A549 (cell line): ENCODE data around the gene GSTK1. TPM values are rescaled to one million over a fixed set of nuclear protein-coding genes. Genes with fewer than 3 reads are reported as not detected.

Experiments
- ATAC-seq, 2 experiments: fragments of 200-7000 bp in 1 of 2; fragments of >200 bp in 1 of 2; cut with Nextera tagmentation in 1 of 2; cut with Tn5 transposase in 1 of 2; 3 replicates each; pipeline versions ENCODE4 v1.8.0 to v1.9.1; 2018 to 2020; ENCODE audit warnings: mild to moderate bottlenecking in 1 of 2, moderate library complexity in 1 of 2
- CTCF ChIA-PET: fragments of 300-600 bp; sonication (Branson Sonifier 250); formaldehyde crosslinking; extraction: SDS; loops from one replicate; lab custom pipeline; 2021; ENCODE audit warnings: antibody characterized with exemption, inconsistent platforms; lab: Yijun Ruan, JAX
- POLR2A ChIA-PET: fragments of 350-600 bp; formaldehyde crosslinking; extraction: SDS; loops from one replicate; lab custom pipeline; 2021; ENCODE audit warnings: antibody characterized with exemption, inconsistent platforms; lab: Yijun Ruan, JAX
- DNase-seq, 2 experiments: peaks; one replicate each; pipeline versions ENCODE4 v3.0.0 to v3.0.0-alpha.2; 2011 to 2016; ENCODE audit warnings: low read depth in 1 of 2, low spot score in 1 of 2
- FAIRE-seq: peaks from 2 replicates; lab custom pipeline; 2011; peaks lifted over from hg19 to GRCh38; lab: Jason Lieb, UNC
- H3K27ac ChIP-seq, 2 experiments: fragments of >200 bp; sonication (Bioruptor Twin); formaldehyde crosslinking; 3 replicates each; pipeline ENCODE4 v1.5.1; 2016 to 2017
- H3K4me1 ChIP-seq: fragments of >200 bp; sonication (Bioruptor Twin); formaldehyde crosslinking; 3 replicates; pipeline ENCODE4 v1.6.1; 2016
- H3K4me2 ChIP-seq: fragments of >200 bp; sonication (Bioruptor Twin); formaldehyde crosslinking; 3 replicates; pipeline ENCODE4 v1.6.1; 2016
- H3K4me3 ChIP-seq: fragments of >200 bp; sonication (Bioruptor Twin); formaldehyde crosslinking; 3 replicates; pipeline ENCODE4 v1.5.1; 2016
- H3K9me3 ChIP-seq: fragments of >200 bp; sonication (Bioruptor Twin); formaldehyde crosslinking; 3 replicates; pipeline ENCODE4 v1.6.1; 2016
- ATOH8 ChIP-seq: fragments of 250-450 bp; sonication (Bioruptor Pico); IDR thresholded peaks from 2 replicates; pipeline ENCODE4 v1.5.0; 2020; ENCODE audit warnings: low read depth, mild to moderate bottlenecking, moderate library complexity
- BCL3 ChIP-seq: fragments of >200 bp; sonication (Bioruptor Twin); formaldehyde crosslinking; IDR thresholded peaks from 3 replicates; pipeline ENCODE4 v1.6.1; 2016
- CBX8 ChIP-seq: fragments of 200-600 bp; sonication (generic); IDR thresholded peaks from 2 replicates; pipeline ENCODE4 v1.6.1; 2016
- CHD4 ChIP-seq: fragments of 200-600 bp; sonication (generic); IDR thresholded peaks from 2 replicates; pipeline ENCODE4 v1.6.1; 2016; ENCODE audit warnings: antibody characterized with exemption, mild to moderate bottlenecking, borderline replicate concordance
- FOSB ChIP-seq: fragments of 250-450 bp; sonication (Bioruptor Pico); IDR thresholded peaks from 2 replicates; pipeline ENCODE4 v1.5.0; 2020; ENCODE audit warnings: mild to moderate bottlenecking, moderate library complexity
- GATA3 ChIP-seq: IDR thresholded peaks from 2 replicates; pipeline ENCODE4 v1.6.1; 2012; ENCODE audit warnings: borderline replicate concordance
- HDAC2 ChIP-seq: fragments of 200-600 bp; sonication (generic); IDR thresholded peaks from 2 replicates; pipeline ENCODE4 v1.6.1; 2016
- HOXA7 ChIP-seq: fragments of 250-450 bp; sonication (Bioruptor Pico); IDR thresholded peaks from 2 replicates; pipeline ENCODE4 v1.5.0; 2020; ENCODE audit warnings: mild to moderate bottlenecking, moderate library complexity
- JUN ChIP-seq, 2 experiments: fragments of >200 bp; sonication (Bioruptor Twin); formaldehyde crosslinking; IDR thresholded peaks; 2 replicates in 1 of 2; 3 replicates in 1 of 2; pipeline ENCODE4 v1.6.1; 2016 to 2017
- JUNB ChIP-seq: fragments of >200 bp; sonication (Bioruptor Twin); formaldehyde crosslinking; IDR thresholded peaks from 2 replicates; pipeline ENCODE4 v1.6.1; 2016
- MAFK ChIP-seq: fragments of 450-650 bp; IDR thresholded peaks from 2 replicates; pipeline ENCODE4 v1.6.1; 2014; ENCODE audit not compliant: partially characterized antibody
- NFE2L2 ChIP-seq: fragments of 150-350 bp; conservative IDR thresholded peaks from 2 replicates; pipeline ENCODE4 v1.6.1; 2014; ENCODE audit warnings: low read length
- PBX3 ChIP-seq: IDR thresholded peaks from 2 replicates; pipeline ENCODE4 v1.6.1; 2012
- POLR2A ChIP-seq: IDR thresholded peaks from 2 replicates; pipeline ENCODE4 v1.6.1; 2012; ENCODE audit warnings: mild to moderate bottlenecking, low read length
- RARB ChIP-seq: fragments of 250-450 bp; sonication (Bioruptor Pico); IDR thresholded peaks from 2 replicates; pipeline ENCODE4 v1.8.0; 2021; ENCODE audit warnings: mild to moderate bottlenecking, moderate library complexity
- REST ChIP-seq: fragments of 200-600 bp; sonication (generic); IDR thresholded peaks from 2 replicates; pipeline ENCODE4 v1.6.1; 2016; ENCODE audit warnings: antibody characterized with exemption, mild to moderate bottlenecking, moderate library complexity
- RNF2 ChIP-seq: fragments of 200-600 bp; sonication (generic); IDR thresholded peaks from 2 replicates; pipeline ENCODE4 v1.6.1; 2016; ENCODE audit warnings: low read depth, mild to moderate bottlenecking, antibody characterized with exemption, moderate library complexity, borderline replicate concordance
- USF2 ChIP-seq: fragments of 450-650 bp; IDR thresholded peaks from 2 replicates; pipeline ENCODE4 v1.6.1; 2014; ENCODE audit warnings: antibody characterized with exemption
- ZC3H11A ChIP-seq: fragments of 450-650 bp; IDR thresholded peaks from 2 replicates; pipeline ENCODE4 v1.6.1; 2014; ENCODE audit warnings: antibody characterized with exemption, mild to moderate bottlenecking
- WGBS: methylation state at CpG from one replicate; pipeline ENCODE4 v1.1.6; 2017; ENCODE audit errors: missing lambda C conversion rate; 5-methylcytosine and 5-hydroxymethylcytosine counted together
- polyA plus RNA-seq, 4 experiments: library from polyadenylated mRNA; depleted of rRNA in 3 of 4; stranded (reverse); fragments of >200 nt; fragmentation: RNase III in 1 of 4; extraction: RNeasy Plus Mini Kit Qiagen cat#74134 plus additional on column Dnase treatment in 1 of 4; gene quantifications; 2 replicates in 3 of 4; 3 replicates in 1 of 4; pipeline ENCODE4 v1.2.3, GENCODE V29; 2011 to 2017

GSTK1 gene
- polyA plus RNA-seq, 2 of the 4 experiments (the other 2 are of a cell fraction) = 76.6 to 91.5 TPM

GRCh38 chr7:143285470-143285778, 22.2 kb downstream of the GSTK1 start:
- ChIA-PET CTCF (interaction anchor here (1.5 kb wide), 2 partner anchors 45 to 94 kb away, joined by 5 to 8 read pairs; no protein-coding TSS in a partner anchor), POLR2A (no interaction called here)
- 17% methylated on average over 3 of the region's 3 CpGs for WGBS
- Histone ChIP-seq H3K4me2 (peak overlapping the region; percentile 35), H3K27ac (peak overlapping the region; percentile 45 to 73; a peak in 5 of 6 replicates), H3K4me1 (peaks cover 29% of the 10 kb centered on the region)
- DNase-seq (peak; percentile 62 to 66), ATAC-seq (peak; percentile 8 to 58; a peak in 4 of 6 replicates)
- no peak for TF ChIP-seq BCL3
- TF ChIP-seq RARB = no peak
- TF ChIP-seq NFE2L2 = no peak
- TF ChIP-seq CHD4 = no peak
- TF ChIP-seq REST = no peak
- TF ChIP-seq, all 56 proteins: peak for 0
- Histone ChIP-seq H3K4me3 (no peak overlapping the region), H3K9me3 (no peaks in the 10 kb centered on the region)
- no peak for FAIRE-seq

- DNase-seq (no peak), ATAC-seq (no peak), FAIRE-seq (no peak)
- TF ChIP-seq ZC3H11A (no peak), REST (no peak), CBX8 (no peak)
- peak overlapping the region in 1 of 2 experiments; percentile 73; a peak in 3 of 6 replicates for H3K27ac ChIP-seq
- peak overlapping the region; percentile 35; the same call in 2 of the 3 replicates for H3K4me2 ChIP-seq
- CTCF ChIA-PET = interaction anchor here (0.8 to 2.2 kb wide), 6 partner anchors 16 to 93 kb away, joined by 3 to 8 read pairs (median 4); no protein-coding TSS in a partner anchor
- no peaks in the 10 kb centered on the region for H3K9me3 ChIP-seq
- H3K4me1 ChIP-seq = peaks cover 34% of the 10 kb centered on the region
- POLR2A ChIA-PET = no interaction called here
- 94% methylated on average over 11 of the region's 11 CpGs for WGBS
- no peak overlapping the region for H3K4me3 ChIP-seq
Measured at GRCh38 chr7:143285806-143286521, 22.7 kb downstream of the GSTK1 start.

- H3K4me3 ChIP-seq = no peak overlapping the region
- H3K4me2 ChIP-seq = no peak overlapping the region
- FAIRE-seq (no peak), ATAC-seq (no peak), DNase-seq (no peak)
- peaks cover 34% of the 10 kb centered on the region for H3K4me1 ChIP-seq
- POLR2A ChIA-PET = interaction anchor here (1.4 kb wide), 1 partner anchor 94 kb away, joined by 5 read pairs; no protein-coding TSS in a partner anchor
- CTCF ChIA-PET = interaction anchor here (0.7 to 2.3 kb wide), 8 partner anchors 12 to 93 kb away, joined by 3 to 8 read pairs (median 4); no protein-coding TSS in a partner anchor
- 95% methylated on average over 6 of the region's 6 CpGs for WGBS
- peak overlapping the region in 1 of 2 experiments; percentile 73; a peak in 1 of 6 replicates for H3K27ac ChIP-seq
- no peaks in the 10 kb centered on the region for H3K9me3 ChIP-seq
- TF ChIP-seq USF2 = no peak
- TF ChIP-seq HDAC2 = no peak
- TF ChIP-seq MAFK = no peak
- no peak for TF ChIP-seq HOXA7 (CRISPR knock-in tag)
- no peak for TF ChIP-seq ATOH8 (CRISPR knock-in tag)
- no peak for TF ChIP-seq RNF2
- no peak for TF ChIP-seq BCL3
- no peak for TF ChIP-seq ZC3H11A
- TF ChIP-seq FOSB (CRISPR knock-in tag) = no peak
- TF ChIP-seq JUNB = no peak
- TF ChIP-seq PBX3 = no peak
- no peak for TF ChIP-seq GATA3
- TF ChIP-seq POLR2A = no peak
- TF ChIP-seq JUN (IDR thresholded peaks at IDR 0.05) = no peak
Measured at GRCh38 chr7:143286522-143286890, 23.3 kb downstream of the GSTK1 start.
